ENCODE results near the gene PPP1R3D.
A peak's percentile ranks its signal among the peaks of the same experiment; 100 is the strongest.
"Not testable (repeated sequence)": the region's sequence is repeated elsewhere in the genome, so short reads cannot be mapped to it uniquely, and the experiment has no call there.

The PPP1R3D gene

GRCh38 chr20:59940129-59940955 lies at the start of gene PPP1R3D, which contains the start of gene FAM217B:
PPP1R3D (minus strand) TSS chr20:59940305; CDS start chr20:59939931, 374 bp downstream.
FAM217B (plus strand) TSS chr20:59940389; CDS start chr20:59943944, 3,555 bp downstream.
- DNase-seq: peak; percentile 64 to 97 (median 91)

GRCh38 chr20:59988141-59988540 lies 48.0 kb upstream of the PPP1R3D start:
- DNase-seq: no peak

GRCh38 chr20:59987135-59987534 lies 47.0 kb upstream of the PPP1R3D start:
- no peak for DNase-seq

GRCh38 chr20:59985864-59986263 lies 45.8 kb upstream of the PPP1R3D start:
- no peak for DNase-seq

GRCh38 chr20:59985164-59985563 lies 45.1 kb upstream of the PPP1R3D start:
- no peak for DNase-seq

- no peak for DNase-seq
These were observed 44.4 kb upstream of the PPP1R3D start for GRCh38 chr20:59984541-59984940.

GRCh38 chr20:59983076-59983475 lies 43.0 kb upstream of the PPP1R3D start:
- DNase-seq: no peak

GRCh38 chr20:59977086-59977485 lies 37.0 kb upstream of the PPP1R3D start:
- peak in 20 of 58 donors; percentile 1 to 60 (median 27) for DNase-seq

GRCh38 chr20:59976156-59976782 lies 36.2 kb upstream of the PPP1R3D start:
- no peak for DNase-seq

GRCh38 chr20:59972037-59972801 lies 32.1 kb upstream of the PPP1R3D start:
- DNase-seq: no peak

GRCh38 chr20:59971428-59971827 lies 31.3 kb upstream of the PPP1R3D start:
- no peak for DNase-seq

- peak in 10 of 58 donors; percentile 13 to 78 (median 32) for DNase-seq
These were observed 26.3 kb upstream of the PPP1R3D start for GRCh38 chr20:59966428-59966827.

GRCh38 chr20:59962155-59962554 lies 22.1 kb upstream of the PPP1R3D start:
- DNase-seq: no peak

GRCh38 chr20:59961423-59961822 lies 21.3 kb upstream of the PPP1R3D start:
- DNase-seq: no peak

- no peak for DNase-seq
These were observed 18.5 kb upstream of the PPP1R3D start for GRCh38 chr20:59958626-59959025.

- no peak for DNase-seq
These were observed 18.0 kb upstream of the PPP1R3D start, which contains the start of gene CDH26 for GRCh38 chr20:59958123-59958522. CDH26 (plus strand) TSS chr20:59958423; CDS start chr20:59958727, 304 bp downstream.

GRCh38 chr20:59957568-59957967 lies 17.5 kb upstream of the PPP1R3D start:
- DNase-seq: not testable (repeated sequence)

- peak in 8 of 58 donors; percentile 11 to 74 (median 24) for DNase-seq
These were observed 15.2 kb upstream of the PPP1R3D start for GRCh38 chr20:59955131-59955796.

- DNase-seq: no peak
These were observed 14.6 kb upstream of the PPP1R3D start for GRCh38 chr20:59954718-59955117.

- no peak for DNase-seq
These were observed 9.8 kb upstream of the PPP1R3D start for GRCh38 chr20:59949911-59950310.
